ENCODE data around the gene LOXL4.

GRCh38 chr10:98238391-98238790 is 29.6 kb downstream of the LOXL4 start:
- TF ChIP-seq CTCF (IDR thresholded peaks at IDR 0.05) (no peak), POLR2A (IDR thresholded peaks at IDR 0.05) (no peak), POLR2AphosphoS5 (IDR thresholded peaks at IDR 0.05) (no peak)

All from transverse colon (tissue), 4 donors.